Thyroid gland (tissue), 4 donors: Measurements from ENCODE around the gene KIF13A. TPM values are rescaled to one million over a fixed set of nuclear protein-coding genes. Genes with fewer than 3 reads are reported as not detected.

ENCODE experiments used
- DNase-seq, 2 donors: peaks; one replicate each; pipeline ENCODE4 v3.0.0-alpha.2; 2019
- H3K27ac ChIP-seq, 3 donors: fragments of 200-600 bp; sonication (generic); 1 replicate in 2 of 3; 2 replicates in 1 of 3; pipeline ENCODE4 v1.5.1; 2016 to 2019; ENCODE audit warnings: mild to moderate bottlenecking in 1 of 3, moderate library complexity in 1 of 3
- H3K27me3 ChIP-seq: fragments of 200-600 bp; sonication (generic); one replicate; pipeline ENCODE4 v1.5.1; 2019
- H3K36me3 ChIP-seq, 2 donors: fragments of 200-600 bp; sonication (generic); one replicate each; pipeline ENCODE4 v1.5.1; 2016 to 2019
- H3K4me1 ChIP-seq, 2 donors: fragments of 200-600 bp; sonication (generic); one replicate each; pipeline ENCODE4 v1.5.1; 2017 to 2019
- H3K4me3 ChIP-seq, 3 donors: fragments of 200-600 bp; sonication (generic); replicated peaks in 1 of 3; 1 replicate in 2 of 3; 2 replicates in 1 of 3; pipeline ENCODE4 v1.5.1; 2016; ENCODE audit warnings: mild to moderate bottlenecking in 1 of 3
- H3K9me3 ChIP-seq: fragments of 200-600 bp; sonication (generic); one replicate; pipeline ENCODE4 v1.5.1; 2017
- CTCF ChIP-seq, 6 experiments: fragments of 200-600 bp in 3 of 6; fragments of 450-650 bp in 3 of 6; sonication (generic) in 3 of 6; IDR thresholded peaks; one replicate each; pipeline ENCODE4 v1.5.1; 2016 to 2019; ENCODE audit warnings: antibody characterized with exemption in 6 of 6, mild to moderate bottlenecking in 2 of 6, inconsistent platforms in 1 of 6, moderate library complexity in 1 of 6
- POLR2A ChIP-seq, 2 donors: fragments of 450-650 bp; IDR thresholded peaks; one replicate each; pipeline ENCODE4 v1.6.1; 2017; ENCODE audit warnings: antibody characterized with exemption in 2 of 2, mild to moderate bottlenecking in 2 of 2, moderate library complexity in 1 of 2
- WGBS, 2 donors: methylation state at CpG; one replicate each; pipeline ENCODE4 v1.1.5; 2017; 5-methylcytosine and 5-hydroxymethylcytosine counted together
- intact Hi-C: fragments of 100-400 bp; cut with DNase I; formaldehyde crosslinking; loops from one replicate; pipeline ENCODE4 v1.15.1; 2023
- total RNA-seq, 4 donors: library from RNA; depleted of rRNA; stranded (reverse); fragments of >200 nt; gene quantifications; one replicate each; pipeline ENCODE4 v1.2.3, GENCODE V29; 2016

Gene KIF13A
- total RNA-seq, 4 donors from 2014 or later, result 40.7 to 79.8 (median 66.4) TPM

- no peak for TF ChIP-seq CTCF (IDR thresholded peaks at IDR 0.05)
- no peak for TF ChIP-seq POLR2A (IDR thresholded peaks at IDR 0.05)
- intact Hi-C loops, result no loop called here
- DNase-seq, result peak; percentile 40 to 57
- Histone ChIP-seq H3K4me1 (peaks cover 42 to 71% of the 10 kb centered on the region in 2 donors), H3K36me3 (no peaks in the 10 kb centered on the region), H3K27me3 (no peaks in the 10 kb centered on the region), H3K4me3 (no peak overlapping the region), H3K27ac (peak overlapping the region in 1 of 3 donors; percentile 72), H3K9me3 (no peaks in the 10 kb centered on the region)
- 47 to 69% methylated on average over 3 of the region's 3 CpGs for WGBS, 2 donors
These were observed 59.7 kb downstream of the KIF13A start for GRCh38 chr6:17927705-17928104.

GRCh38 chr6:17923401-17923863 is 64.0 kb downstream of the KIF13A start:
- no peak for DNase-seq
- Histone ChIP-seq H3K27ac (peak overlapping the region; percentile 28 to 77 (median 64)), H3K4me1 (peaks cover 18 to 54% of the 10 kb centered on the region in 2 donors), H3K4me3 (no peak overlapping the region), H3K9me3 (no peaks in the 10 kb centered on the region), H3K27me3 (no peaks in the 10 kb centered on the region), H3K36me3 (no peaks in the 10 kb centered on the region)
- TF ChIP-seq CTCF (IDR thresholded peaks at IDR 0.05) (no peak), POLR2A (IDR thresholded peaks at IDR 0.05) (no peak)
- WGBS, 2 donors, result 37 to 38% methylated on average over 4 of the region's 4 CpGs
- intact Hi-C loops, result no loop called here

GRCh38 chr6:17921454-17921853 is 66.0 kb downstream of the KIF13A start:
- Histone ChIP-seq H3K36me3 (no peaks in the 10 kb centered on the region), H3K4me3 (no peak overlapping the region), H3K9me3 (no peaks in the 10 kb centered on the region), H3K4me1 (peaks cover 13 to 52% of the 10 kb centered on the region in 2 donors), H3K27ac (peak overlapping the region in 1 of 3 donors; percentile 24), H3K27me3 (no peaks in the 10 kb centered on the region)
- DNase-seq, result no peak
- 87 to 89% methylated on average over 2 of the region's 2 CpGs for whole genome bisulfite sequencing, 2 donors
- TF ChIP-seq POLR2A (IDR thresholded peaks at IDR 0.05), result no peak
- no peak for TF ChIP-seq CTCF (IDR thresholded peaks at IDR 0.05)
- intact Hi-C loops, result no loop called here

- 89 to 96% methylated on average over 4 of the region's 4 CpGs for WGBS, 2 donors
- H3K27me3 ChIP-seq, result no peaks in the 10 kb centered on the region
- no peak for TF ChIP-seq POLR2A (IDR thresholded peaks at IDR 0.05)
- no peak for TF ChIP-seq CTCF (IDR thresholded peaks at IDR 0.05)
- peaks cover 14 to 45% of the 10 kb centered on the region in 2 donors for H3K4me1 ChIP-seq
- intact Hi-C loops, result no loop called here
- H3K4me3 ChIP-seq, result no peak overlapping the region
- no peaks in the 10 kb centered on the region for H3K9me3 ChIP-seq
- no peak overlapping the region for H3K27ac ChIP-seq
- DNase-seq, result no peak
- no peaks in the 10 kb centered on the region for H3K36me3 ChIP-seq
These were observed 67.9 kb downstream of the KIF13A start for GRCh38 chr6:17919496-17919895.

DNA sequence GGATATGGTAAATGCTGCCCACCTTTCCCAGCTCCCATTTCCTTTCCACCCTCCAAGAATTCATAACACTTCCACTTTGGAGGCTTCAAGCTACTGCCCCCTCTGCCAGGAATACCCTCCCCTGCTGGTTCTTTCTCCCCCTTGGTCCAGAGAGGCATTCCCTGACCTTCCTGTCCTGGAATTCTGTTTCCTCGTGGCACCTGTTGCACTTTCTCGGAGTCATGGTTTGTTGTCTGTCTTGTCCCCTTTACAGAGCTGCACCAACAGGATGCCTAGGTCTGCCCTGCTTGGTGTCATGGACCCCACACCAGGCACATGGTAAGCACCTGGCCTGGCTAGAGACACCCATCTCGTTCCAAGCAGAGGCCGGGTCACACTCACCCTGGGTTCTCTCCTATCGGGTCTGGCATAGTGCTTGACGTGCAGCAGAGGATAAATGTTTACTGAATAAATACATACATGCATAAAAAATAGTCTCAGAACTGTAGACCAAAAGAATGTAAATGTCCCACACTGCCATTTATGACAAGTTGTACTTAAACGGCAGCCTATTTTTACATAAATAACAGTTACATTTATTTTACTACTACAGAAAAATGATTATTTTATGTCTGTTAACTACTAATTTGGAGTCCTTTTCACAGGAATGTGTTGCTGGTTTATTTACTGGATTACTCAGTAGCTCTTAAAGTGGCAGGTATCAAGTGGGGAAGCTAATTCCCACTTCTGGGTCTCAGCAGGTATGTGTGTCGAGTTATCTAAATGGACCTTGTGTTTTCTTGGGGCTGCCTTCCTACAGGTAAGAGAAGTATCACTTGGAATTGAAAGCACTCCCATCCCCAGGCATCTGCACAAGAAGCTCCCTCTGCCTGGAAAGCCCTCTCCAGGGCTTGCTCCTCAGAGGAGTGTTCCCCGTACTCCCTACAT is 69.3 kb downstream of the KIF13A start:
- H3K9me3 ChIP-seq, result no peaks in the 10 kb centered on the region
- H3K27me3 ChIP-seq, result no peaks in the 10 kb centered on the region
- no peak overlapping the region for H3K27ac ChIP-seq
- intact Hi-C loops, result no loop called here
- peaks cover 5 to 41% of the 10 kb centered on the region in 2 donors for H3K4me1 ChIP-seq
- H3K4me3 ChIP-seq, result no peak overlapping the region
- no peaks in the 10 kb centered on the region for H3K36me3 ChIP-seq
- TF ChIP-seq POLR2A (IDR thresholded peaks at IDR 0.05), result no peak
- no peak for TF ChIP-seq CTCF (IDR thresholded peaks at IDR 0.05)
- no peak for DNase-seq
- 84 to 89% methylated on average over 9 of the region's 9 CpGs for WGBS, 2 donors
